ENCODE data around the gene IRF3. TPM values are rescaled to one million over a fixed set of nuclear protein-coding genes. Genes with fewer than 3 reads are reported as not detected.

The IRF3 gene
- total RNA-seq, 1 donor from 2014 or later, result 151 TPM

DNA sequence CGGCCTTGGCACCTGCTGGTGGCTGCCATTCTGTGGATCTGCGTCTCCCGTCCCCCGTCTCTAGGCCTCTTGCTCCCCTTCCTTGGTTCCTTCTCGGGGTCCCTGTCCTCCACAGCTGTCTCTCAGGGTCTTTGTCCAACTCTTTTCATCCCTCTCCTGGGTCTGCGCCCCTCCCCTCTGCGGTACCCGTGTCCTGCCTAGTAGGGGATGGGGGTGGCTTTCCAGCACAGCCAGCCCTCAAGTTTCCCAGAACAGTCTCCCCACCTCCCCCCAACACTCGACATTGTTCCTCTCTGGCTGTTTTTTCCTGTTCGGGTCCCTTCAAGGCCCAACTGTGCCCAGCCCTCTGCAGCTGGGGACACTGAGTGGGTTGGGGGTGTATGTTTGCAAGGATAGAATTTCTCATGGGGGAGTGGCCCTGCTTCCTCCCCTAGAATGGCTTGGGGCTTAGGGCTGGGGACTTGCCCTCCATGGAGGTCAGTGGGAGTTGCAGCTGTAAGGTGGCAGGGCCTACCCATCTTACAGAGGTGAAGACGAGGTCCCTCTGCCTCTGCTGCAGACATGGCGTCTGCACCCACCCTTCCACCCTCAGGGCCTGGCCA is 23.0 kb upstream of the IRF3 start:
- intact Hi-C loops (cut with micrococcal nuclease), result no loop called here

DNA sequence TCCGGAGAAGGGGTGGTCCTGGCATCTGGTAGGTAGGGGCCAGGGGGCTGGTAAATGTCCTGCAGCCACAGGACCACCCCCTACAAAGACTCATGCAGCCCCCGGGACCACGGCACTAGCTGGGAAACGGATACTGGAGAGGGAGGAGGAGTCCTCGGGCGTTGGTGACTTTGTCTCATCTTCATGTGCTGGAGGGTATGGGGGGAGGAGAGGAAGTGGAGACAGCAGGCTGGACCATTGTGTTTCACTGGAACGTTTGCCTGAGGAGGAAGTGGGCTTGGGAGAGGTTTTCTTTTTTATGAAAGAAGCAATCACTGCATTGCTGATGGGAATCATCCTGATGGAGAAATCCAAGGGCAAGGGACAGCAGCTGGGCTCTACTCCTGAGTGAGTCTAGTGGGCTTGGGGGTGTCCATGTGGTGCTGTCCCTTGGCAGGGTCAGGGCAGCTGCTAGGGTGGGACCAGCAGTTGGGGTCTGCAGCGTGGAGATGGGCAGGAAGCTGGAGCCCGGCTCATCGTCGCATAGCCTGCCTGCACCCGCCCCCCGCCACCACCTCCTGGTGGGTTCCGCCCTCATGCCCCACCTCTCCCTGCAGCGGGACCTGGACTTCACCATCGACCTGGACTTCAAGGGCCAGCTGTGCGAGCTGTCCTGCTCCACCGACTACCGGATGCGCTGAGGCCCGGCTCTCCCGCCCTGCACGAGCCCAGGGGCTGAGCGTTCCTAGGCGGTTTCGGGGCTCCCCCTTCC is 22.1 kb upstream of the IRF3 start:
- intact Hi-C loops (cut with micrococcal nuclease), result no loop called here

DNA sequence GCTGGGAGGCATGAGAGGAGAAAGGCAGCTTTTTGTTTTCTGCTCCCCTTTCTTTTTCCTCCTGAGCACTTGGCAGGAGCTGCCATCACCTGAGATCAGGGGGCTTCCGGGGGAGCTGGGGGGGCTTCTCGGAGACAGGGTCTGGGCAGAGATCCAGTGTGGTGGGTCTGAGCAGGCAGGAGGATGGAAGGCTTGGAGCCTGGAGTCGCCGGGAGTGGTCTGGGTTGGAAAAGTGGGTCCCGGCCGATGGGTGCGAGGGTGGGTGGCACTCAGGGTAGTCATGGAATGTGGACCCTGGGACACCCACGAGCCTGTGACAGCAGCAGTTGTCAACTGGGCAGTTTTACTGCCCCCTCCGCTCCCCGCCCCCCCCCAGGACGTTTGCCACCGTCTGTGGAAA is 21.5 kb upstream of the IRF3 start:
- intact Hi-C loops (cut with micrococcal nuclease), result no loop called here

DNA sequence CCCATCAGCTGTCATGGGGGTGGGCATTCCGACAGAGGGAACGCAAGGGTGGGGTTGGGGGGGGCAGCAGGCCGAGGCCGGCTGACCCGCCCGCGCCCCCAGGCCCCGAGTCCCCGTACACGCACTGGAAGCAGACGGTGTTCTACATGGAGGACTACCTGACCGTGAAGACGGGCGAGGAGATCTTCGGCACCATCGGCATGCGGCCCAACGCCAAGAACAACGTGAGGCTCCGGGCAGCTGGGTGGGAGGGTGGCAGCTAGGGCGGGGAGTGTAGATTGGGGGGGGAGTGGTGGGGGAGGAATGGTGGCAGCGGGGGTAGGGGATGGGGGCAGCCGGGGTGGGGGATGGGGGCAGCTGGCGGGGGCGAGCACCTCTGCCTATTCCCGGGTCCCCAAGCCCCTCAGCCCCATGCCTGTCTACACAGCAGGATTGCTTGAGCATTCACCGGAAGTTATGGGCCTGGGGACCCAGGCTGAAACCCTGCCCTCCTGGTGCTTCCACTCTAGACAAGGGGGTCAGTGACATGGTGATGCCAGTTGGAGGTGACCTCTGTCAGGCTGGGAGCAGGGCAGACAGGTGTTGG is 20.9 kb upstream of the IRF3 start:
- intact Hi-C loops (cut with micrococcal nuclease), result no loop called here

DNA sequence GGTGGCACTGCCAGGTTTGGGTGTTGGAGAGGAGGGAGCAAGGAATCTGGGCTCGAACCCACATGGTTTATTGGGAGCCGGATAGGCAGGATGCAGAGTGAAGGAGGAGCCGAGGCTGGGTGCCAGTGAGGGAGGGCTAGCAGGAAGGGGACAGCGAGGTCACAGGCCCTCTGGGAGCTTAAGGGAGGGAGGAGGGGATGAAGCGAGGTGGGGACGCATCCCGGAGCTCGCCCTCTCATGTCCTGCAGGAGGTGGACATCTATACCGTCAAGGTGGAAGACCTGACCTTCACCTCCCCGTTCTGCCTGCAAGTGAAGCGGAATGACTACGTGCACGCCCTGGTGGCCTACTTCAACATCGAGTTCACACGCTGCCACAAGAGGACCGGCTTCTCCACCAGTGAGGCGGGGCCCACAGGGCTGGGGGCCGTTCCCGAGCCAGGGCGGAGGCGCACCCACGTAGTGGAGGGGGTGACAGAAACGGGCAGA is 20.2 kb upstream of the IRF3 start:
- intact Hi-C loops (cut with micrococcal nuclease), result no loop called here

DNA sequence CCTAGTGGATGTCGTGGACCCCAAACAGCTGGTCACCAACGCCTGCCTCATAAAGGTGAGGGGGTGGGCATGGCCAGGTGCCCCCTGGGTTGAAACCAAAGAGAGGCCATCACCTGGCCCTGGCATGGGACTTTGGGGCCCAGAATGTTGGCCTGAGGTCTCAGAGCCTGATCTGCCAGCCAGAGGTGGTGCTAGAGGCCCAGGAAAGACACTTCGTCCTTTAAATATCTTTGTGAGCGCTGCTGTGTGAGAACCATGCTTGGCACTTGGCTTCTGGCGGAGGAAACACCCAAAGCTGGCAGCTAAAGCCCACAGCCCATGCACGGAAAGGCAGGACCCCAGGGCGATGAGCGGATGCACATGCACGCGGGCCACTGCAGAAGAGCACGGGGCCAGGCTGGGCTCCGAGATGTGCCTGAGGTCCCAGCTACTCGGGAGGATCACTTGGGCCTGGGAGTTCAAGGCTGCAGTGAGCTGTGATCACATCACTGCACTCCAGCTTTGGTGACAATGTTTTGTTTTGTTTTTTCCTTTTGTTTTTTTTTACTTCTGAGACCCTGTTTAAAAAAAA is 19.4 kb upstream of the IRF3 start:
- intact Hi-C loops (cut with micrococcal nuclease), result no loop called here

DNA sequence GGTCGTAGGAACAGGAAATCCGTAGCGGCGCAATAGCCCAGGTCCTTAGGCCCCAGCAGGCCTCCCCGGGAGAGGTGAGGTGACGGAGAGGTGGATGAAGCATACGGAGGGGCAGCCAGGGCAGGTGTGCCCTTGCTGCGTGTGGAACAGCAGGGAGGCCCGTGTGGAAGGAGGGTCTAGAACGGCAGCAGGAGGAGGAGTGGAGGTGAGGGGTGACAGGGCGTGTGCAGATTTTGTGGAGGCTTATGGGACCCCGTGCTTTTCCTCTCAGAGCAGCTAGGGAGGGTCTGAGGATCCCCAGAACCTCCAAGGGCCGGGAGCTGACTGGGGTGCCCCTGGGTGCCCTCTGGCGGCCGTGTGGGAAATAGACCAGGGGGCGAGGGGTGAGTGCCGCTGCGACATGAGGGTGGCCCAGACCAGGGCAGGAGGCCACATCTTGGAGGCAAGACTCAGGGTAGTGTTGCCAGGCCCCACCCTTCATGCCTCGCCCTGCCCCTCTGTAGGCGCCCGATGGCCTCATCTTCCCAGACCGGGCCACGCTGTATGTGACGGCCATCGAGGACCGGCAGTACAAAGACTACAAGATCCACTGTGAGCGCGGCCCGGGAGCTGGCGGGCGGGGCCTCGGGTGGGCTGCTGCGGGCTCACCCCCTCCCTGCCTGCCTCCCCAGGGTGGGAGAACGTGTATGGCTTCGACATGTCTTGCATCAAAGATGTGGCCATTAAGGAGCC is 18.8 kb upstream of the IRF3 start:
- intact Hi-C loops (cut with micrococcal nuclease), result no loop called here

DNA sequence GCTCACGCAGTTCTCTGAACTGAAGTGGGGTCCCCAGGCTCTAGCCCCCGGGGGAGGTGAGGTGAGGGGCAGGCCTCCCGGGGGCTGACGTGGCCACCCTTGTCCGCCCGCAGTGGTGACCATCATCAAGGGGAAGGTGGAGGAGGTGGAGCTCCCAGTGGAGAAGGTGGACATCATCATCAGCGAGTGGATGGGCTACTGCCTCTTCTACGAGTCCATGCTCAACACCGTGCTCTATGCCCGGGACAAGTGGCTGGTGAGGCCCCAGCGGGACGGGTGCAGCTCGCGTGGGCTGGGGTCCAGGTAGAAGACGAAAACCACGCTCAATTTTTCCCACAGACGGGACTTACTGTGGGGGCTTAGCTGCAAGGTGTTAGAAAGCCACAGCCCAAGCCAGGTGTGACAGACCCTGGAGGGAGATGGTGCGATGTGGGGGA is 18.2 kb upstream of the IRF3 start:
- intact Hi-C loops (cut with micrococcal nuclease), result no loop called here

DNA sequence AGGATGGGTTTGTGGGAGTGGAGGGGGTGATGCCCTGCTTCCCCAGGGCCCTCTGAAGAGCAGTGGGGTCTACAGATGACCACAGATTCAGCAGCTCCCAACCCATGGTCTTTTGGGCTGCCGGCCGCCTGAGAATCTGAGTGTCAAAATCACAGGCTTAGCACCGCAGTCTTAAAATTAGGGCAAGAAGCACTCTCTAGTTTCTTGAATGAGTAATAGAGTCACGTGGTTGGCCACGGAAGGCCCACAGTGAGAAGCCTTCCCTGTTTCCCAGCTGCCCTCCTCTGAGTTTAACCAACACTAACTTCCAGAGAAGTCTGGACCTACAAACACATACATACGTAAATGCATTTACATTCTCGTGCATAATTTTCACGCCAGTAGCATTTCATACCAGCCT is 16.6 kb upstream of the IRF3 start:
- intact Hi-C loops (cut with micrococcal nuclease), result no loop called here

DNA sequence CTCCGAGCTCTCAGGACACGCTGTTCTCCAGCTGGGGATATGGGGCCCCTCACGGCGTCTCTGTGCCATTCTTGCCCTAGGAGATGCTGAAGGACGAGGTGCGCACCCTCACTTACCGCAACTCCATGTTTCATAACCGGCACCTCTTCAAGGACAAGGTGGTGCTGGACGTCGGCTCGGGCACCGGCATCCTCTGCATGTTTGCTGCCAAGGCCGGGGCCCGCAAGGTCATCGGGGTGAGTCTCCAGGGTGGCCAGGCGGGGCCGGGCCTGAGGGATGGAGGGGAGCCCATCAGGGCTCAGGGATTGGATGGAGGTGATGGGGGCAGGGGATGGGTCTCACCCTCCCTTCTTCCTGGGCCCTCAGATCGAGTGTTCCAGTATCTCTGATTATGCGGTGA is 16.2 kb upstream of the IRF3 start:
- intact Hi-C loops (cut with micrococcal nuclease), result no loop called here

DNA sequence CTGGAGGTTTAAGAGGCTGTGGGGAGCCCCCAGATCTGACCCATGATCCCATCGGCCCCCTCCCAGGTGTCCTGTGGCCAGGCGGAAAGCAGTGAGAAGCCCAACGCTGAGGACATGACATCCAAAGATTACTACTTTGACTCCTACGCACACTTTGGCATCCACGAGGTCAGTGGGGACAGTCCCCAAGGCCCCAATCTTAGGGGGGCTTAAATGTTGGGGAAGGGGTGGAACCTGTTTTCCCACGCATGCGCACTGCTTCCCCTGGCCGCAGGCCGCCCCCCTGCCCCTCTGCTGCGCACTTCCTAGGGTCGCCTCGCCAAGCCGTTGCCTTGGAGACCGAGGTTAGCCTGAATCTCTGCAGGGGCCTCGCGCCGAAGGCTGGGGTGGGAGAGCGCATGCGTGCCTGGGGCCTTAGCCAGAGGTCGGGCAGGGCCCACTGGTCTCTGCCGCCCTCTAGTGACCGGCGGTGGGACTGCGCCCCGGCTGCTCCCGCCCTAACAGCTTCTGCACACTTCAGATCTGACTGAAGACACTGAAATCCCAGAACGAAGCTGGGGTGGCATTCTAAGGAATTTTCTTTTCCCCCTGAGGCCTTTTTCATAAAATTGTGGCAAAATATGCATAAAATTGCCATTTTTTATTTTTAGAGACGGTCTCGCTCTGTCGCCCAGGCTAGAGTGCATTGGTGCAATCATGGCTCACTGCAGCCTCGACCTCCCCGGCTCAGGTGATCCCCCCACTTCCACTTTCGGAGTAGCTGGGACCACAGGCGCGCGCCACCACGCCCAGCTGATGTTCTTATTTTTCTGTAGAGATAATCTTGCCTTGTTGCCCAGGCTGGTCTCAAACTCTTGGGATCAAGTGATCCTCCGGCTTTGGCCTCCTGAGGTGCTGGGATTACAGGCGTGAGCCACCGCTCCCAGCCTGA is 15.0 kb upstream of the IRF3 start:
- intact Hi-C loops (cut with micrococcal nuclease), result loop anchor here (1.0 kb wide), 2 partner anchors 90 to 288 kb away; no protein-coding TSS in a partner anchor

DNA sequence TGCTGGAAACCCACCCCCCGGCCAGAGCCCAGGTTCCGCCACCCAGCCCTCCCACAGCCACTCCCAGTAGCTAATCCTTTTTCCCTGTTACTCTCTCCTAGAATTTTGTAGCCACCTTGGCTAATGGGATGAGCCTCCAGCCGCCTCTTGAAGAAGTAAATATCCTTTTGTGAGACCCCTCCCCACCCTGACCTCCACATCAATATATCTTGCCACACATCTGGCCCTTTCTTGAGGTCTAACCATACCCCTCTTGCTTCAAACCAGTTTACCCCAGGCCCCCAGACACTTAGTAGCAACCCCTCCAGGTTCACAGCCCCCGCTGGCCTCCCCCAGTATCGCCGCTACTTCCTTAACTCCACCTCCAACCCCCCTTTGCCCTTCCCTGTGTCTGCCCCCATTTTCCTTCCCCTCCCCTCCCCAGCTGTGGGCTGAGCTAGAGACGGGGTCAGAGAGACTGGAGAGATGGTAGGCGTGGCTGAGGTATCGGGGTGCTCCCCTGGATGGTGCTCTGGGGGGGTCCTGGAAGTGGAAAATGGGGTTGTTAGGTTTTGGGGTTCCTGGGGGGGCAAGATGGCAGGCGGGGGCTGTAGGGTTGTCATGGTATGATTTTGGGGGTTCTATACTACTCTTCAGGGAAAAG is 14.2 kb upstream of the IRF3 start:
- intact Hi-C loops (cut with micrococcal nuclease), result loop anchor here (1.0 to 5.0 kb wide), 4 partner anchors 90 to 348 kb away; no protein-coding TSS in a partner anchor

DNA sequence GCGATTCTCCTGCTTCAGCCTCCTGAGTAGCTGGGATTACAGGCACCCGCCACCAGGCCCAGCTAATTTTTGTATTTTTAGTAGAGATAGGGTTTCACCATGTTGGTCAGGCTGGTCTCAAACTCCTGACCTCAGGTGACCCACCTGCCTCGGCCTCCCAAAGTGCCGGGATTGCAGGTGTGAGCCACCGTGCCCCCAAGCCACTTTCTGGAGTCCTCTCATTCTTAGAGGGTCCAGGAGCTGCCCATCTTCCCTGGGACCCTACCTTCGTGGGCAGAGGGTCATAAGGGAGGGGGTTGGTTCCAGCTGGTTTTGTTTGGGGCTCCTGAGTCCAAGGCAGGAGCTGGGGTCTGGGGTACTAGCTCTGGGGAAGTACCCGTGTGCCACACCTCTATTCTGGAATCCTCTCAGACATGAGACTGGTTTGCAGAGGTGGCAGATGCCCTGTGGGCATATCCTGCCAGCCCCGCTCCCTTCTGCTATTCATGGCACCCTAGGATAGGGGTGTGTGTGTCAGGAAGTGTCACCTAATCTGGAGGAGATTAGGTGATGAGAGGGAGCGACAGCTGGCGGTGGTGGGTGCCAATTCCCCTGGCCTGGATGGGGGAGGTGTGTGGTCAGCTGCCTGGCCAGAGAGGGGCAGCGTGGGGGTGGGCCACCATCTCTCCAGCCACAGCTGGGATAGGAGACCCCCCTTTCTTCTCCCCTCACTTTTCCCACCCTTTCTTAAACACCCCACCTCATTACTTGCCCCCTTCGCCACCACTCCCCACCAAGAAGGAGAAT is 13.5 kb upstream of the IRF3 start:
- intact Hi-C loops (cut with micrococcal nuclease), result loop anchor here (1.0 to 5.0 kb wide), 7 partner anchors 87 to 347 kb away; partner anchors contain the start of genes ALDH16A1 and FLT3LG

DNA sequence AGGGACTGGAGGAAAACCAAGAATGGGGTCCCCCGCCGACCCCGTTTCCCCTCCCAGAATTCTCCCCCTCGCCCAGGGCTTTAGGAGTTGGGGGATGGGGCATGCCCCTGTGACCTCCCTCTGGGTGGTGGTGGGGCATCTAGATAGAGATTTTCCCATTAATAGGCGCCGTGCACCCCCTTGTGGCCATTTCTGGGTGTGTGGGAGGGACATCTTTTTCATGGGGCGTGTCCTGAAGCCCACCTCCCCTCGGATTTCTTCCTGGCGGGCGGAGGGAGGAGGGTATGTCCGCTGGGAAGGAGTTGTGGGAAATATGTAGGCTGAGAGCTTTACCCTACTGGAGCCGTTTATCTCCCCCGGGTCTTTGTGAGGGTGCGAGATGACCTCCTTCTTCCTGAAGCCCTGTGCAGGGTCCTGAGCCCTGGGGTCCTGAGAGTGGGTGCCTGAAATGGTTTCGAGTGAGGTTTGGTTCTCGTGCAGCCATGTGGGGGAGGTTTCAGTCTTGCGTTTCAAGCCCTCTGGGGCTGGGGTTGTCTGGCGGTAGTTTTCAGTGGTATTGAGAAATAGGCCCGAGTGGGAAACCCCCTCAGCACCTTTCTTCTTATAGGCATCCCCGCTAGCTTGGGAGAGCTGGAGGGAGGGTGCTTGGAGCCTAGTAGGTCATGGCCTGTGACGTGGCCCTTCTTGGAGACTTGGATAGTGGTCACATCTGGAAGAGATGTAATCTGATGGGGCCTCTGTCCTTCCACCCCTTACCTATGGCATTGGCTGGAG is 12.4 kb upstream of the IRF3 start:
- intact Hi-C loops (cut with micrococcal nuclease), result loop anchor here (1.0 to 5.0 kb wide), 8 partner anchors 88 to 346 kb away; partner anchors contain the start of genes ALDH16A1 and FLT3LG

DNA sequence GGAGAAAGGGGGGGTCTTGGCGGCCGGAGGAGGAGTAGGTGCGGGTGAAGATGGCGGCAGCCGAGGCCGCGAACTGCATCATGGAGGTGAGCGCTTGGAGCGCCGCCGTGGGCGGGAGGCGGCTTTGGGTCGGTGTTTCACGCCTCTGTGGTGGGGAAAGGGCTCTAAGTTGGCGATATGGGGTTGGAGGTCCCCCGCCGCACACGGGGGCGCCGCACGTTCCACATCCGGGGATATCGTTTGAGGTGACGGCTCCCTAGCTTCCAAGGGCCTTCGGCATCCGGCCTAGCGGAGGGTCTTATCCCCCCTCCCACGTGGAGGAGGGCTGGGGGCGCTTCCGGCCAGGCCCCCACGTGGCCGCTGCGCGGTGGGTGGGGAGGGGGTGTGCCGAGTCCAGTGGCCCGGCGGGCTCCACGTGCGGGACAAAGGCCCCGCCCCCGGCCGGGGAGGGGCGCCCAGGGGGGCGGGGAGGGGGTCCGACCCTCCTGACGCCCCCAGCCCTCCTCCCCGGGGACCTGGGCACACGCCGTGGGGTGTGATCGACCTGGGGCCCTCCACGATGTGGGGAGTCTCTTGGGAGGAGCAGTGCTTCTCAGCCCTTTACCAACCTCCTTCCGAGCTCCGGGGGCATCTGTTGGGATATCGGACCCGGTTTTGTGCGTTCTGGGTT is 11.7 kb upstream of the IRF3 start, which contains the start of gene PRMT1:
PRMT1 (plus strand) TSS at position 41 of the 670 bp plus-strand sequence; CDS start at position 51, 10 bp downstream.
- intact Hi-C loops (cut with micrococcal nuclease), result loop anchor here (2.0 to 5.0 kb wide), 3 partner anchors 191 to 345 kb away; no protein-coding TSS in a partner anchor

DNA sequence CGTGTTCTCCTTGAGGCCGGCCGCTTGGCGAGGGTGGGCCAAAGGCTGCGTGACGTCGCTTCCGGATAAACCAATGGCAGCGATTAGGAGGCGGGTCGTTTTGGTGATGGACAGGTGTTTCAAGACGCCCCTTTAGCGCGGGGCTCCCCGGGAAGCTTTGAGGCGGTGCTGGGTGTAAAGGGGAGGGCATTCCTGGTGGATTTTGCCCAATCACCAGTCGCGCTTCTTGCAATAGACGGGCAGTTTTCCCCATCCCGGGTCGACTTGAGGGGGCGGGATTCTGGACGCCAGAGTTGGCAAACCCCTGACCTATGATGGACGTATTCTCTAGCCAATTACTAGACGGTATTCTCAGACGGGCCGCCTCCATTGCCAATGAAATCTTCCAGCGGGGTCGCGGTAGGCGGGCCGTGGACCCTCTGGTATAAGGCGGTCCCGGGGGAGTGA is 11.2 kb upstream of the IRF3 start:
- intact Hi-C loops (cut with micrococcal nuclease), result loop anchor here (1.0 to 5.0 kb wide), 9 partner anchors 12 to 345 kb away; partner anchors contain the start of genes AKT1S1, BCL2L12, FUZ and IRF3

Measured in T-helper 1 cell treated with Interleukin-12 subunit alpha and Interleukin-12 subunit beta and Interleukin-4 antibody, amounts not matched to agents 30 ng/mL and 1 ng/mL, for 36 hours (primary cell).